Astrocyte (in vitro differentiated cells and primary cell): ENCODE data around the gene TTF2.
A peak's percentile ranks its signal among the peaks of the same experiment; 100 is the strongest.

ENCODE experiments used
- CTCF ChIP-seq: IDR thresholded peaks from 2 replicates; pipeline ENCODE4 v1.5.1; 2011; ENCODE audit warnings: low read depth, mild to moderate bottlenecking, inconsistent platforms, low read length, moderate library complexity; ENCODE audit not compliant: insufficient read depth
- EZH2 ChIP-seq: IDR thresholded peaks from 2 replicates; pipeline ENCODE4 v1.6.1; 2012; ENCODE audit warnings: mild to moderate bottlenecking, low read length, inconsistent platforms; ENCODE audit not compliant: insufficient read depth

GRCh38 chr1:117093870-117094621, 33.9 kb downstream of the TTF2 start:
- peak; percentile 49 for TF ChIP-seq CTCF
- TF ChIP-seq EZH2, result no peak
